NCI-H2029 (cell line): ENCODE data around the gene PRRX2.

Source experiments
- DNase-seq: peaks from one replicate; lab custom pipeline; 2025; lab: John Stamatoyannopoulos, UW

The PRRX2 gene

GRCh38 chr9:129679537-129679936, 14.1 kb downstream of the PRRX2 start:
- DNase-seq, result no peak

GRCh38 chr9:129681924-129682323, 16.5 kb downstream of the PRRX2 start:
- no peak for DNase-seq

- DNase-seq, result no peak
These were observed 16.9 kb downstream of the PRRX2 start for GRCh38 chr9:129682381-129682780.

- no peak for DNase-seq
These were observed 19.9 kb downstream of the PRRX2 start for GRCh38 chr9:129685220-129685932.

GRCh38 chr9:129685933-129686259, 20.4 kb downstream of the PRRX2 start:
- DNase-seq, result no peak

GRCh38 chr9:129686736-129687135, 21.3 kb downstream of the PRRX2 start:
- DNase-seq, result no peak

- no peak for DNase-seq
These were observed 21.9 kb downstream of the PRRX2 start for GRCh38 chr9:129687391-129687790.

- no peak for DNase-seq
These were observed 23.0 kb downstream of the PRRX2 start for GRCh38 chr9:129688285-129689043.

- DNase-seq, result no peak
These were observed 27.1 kb downstream of the PRRX2 start for GRCh38 chr9:129692534-129692933.

- no peak for DNase-seq
These were observed 28.3 kb downstream of the PRRX2 start for GRCh38 chr9:129693741-129694140.

GRCh38 chr9:129694243-129694646, 28.8 kb downstream of the PRRX2 start:
- no peak for DNase-seq

GRCh38 chr9:129695870-129696269, 30.4 kb downstream of the PRRX2 start:
- no peak for DNase-seq

GRCh38 chr9:129696944-129697655, 31.7 kb downstream of the PRRX2 start:
- DNase-seq, result no peak

- DNase-seq, result no peak
These were observed 32.3 kb downstream of the PRRX2 start for GRCh38 chr9:129697656-129698253.

- no peak for DNase-seq
These were observed 32.9 kb downstream of the PRRX2 start for GRCh38 chr9:129698254-129698757.

GRCh38 chr9:129701054-129701453, 35.6 kb downstream of the PRRX2 start:
- DNase-seq, result no peak

GRCh38 chr9:129701549-129701948, 36.1 kb downstream of the PRRX2 start:
- no peak for DNase-seq

GRCh38 chr9:129702589-129703520, 37.4 kb downstream of the PRRX2 start:
- DNase-seq, result no peak

GRCh38 chr9:129703667-129704355, 38.4 kb downstream of the PRRX2 start:
- DNase-seq, result no peak

GRCh38 chr9:129704807-129705206, 39.4 kb downstream of the PRRX2 start:
- no peak for DNase-seq

GRCh38 chr9:129708793-129709192, 43.3 kb downstream of the PRRX2 start:
- DNase-seq, result no peak
